Neural cell (in vitro differentiated cells): ENCODE measurements around the gene MRPS18A. TPM values are rescaled to one million over a fixed set of nuclear protein-coding genes. Genes with fewer than 3 reads are reported as not detected.

Experiments used
- H2AFZ ChIP-seq: fragments of 200-600, 300-800 bp; sonication (generic), shearing (Covaris generic); 2 replicates; pipeline ENCODE4 v1.6.0; 2014; ENCODE audit warnings: low read depth, mild to moderate bottlenecking, antibody characterized with exemption, low read length, moderate library complexity
- H3F3A ChIP-seq: fragments of 200-600 bp; shearing (Covaris generic); 2 replicates; pipeline ENCODE4 v1.6.1; 2016; ENCODE audit warnings: mild to moderate bottlenecking, moderate library complexity, mixed read lengths, antibody characterized with exemption, low read length; ENCODE audit not compliant: insufficient read depth, poor library complexity, severe bottlenecking
- H3K27ac ChIP-seq: fragments of 200-600, 300-800 bp; sonication (generic), shearing (Covaris generic); 2 replicates; pipeline ENCODE4 v1.5.1; 2014; ENCODE audit warnings: mild to moderate bottlenecking, low read length, moderate library complexity
- H3K27me3 ChIP-seq: fragments of 300-800, 200-600 bp; sonication (generic), shearing (Covaris generic); 2 replicates; pipeline ENCODE4 v1.6.0; 2014; ENCODE audit warnings: mild to moderate bottlenecking, low read depth, low read length, moderate library complexity; ENCODE audit not compliant: insufficient read depth
- H3K36me3 ChIP-seq: fragments of 300-800, 200-600 bp; sonication (generic), shearing (Covaris generic); 2 replicates; pipeline ENCODE4 v1.5.1; 2014; ENCODE audit warnings: mild to moderate bottlenecking, antibody characterized with exemption, low read length, moderate library complexity; ENCODE audit not compliant: insufficient read depth
- H3K4me2 ChIP-seq: fragments of 300-800, 200-600 bp; sonication (generic), shearing (Covaris generic); 2 replicates; pipeline ENCODE4 v1.6.0; 2014; ENCODE audit warnings: mild to moderate bottlenecking, low read length
- H3K4me3 ChIP-seq: fragments of 300-800, 200-600 bp; sonication (generic), shearing (Covaris generic); 2 replicates; pipeline ENCODE4 v1.5.1; 2014; ENCODE audit warnings: mild to moderate bottlenecking, low read length, moderate library complexity
- H3K79me2 ChIP-seq: fragments of 200-600 bp; shearing (Covaris generic); replicated peaks from 2 replicates; pipeline ENCODE4 v1.6.0; 2014; ENCODE audit warnings: mild to moderate bottlenecking, low read length, moderate library complexity; ENCODE audit not compliant: insufficient read depth
- H3K9ac ChIP-seq: fragments of 300-800, 200-600 bp; sonication (generic), shearing (Covaris generic); 2 replicates; pipeline ENCODE4 v1.6.1; 2016; ENCODE audit warnings: mild to moderate bottlenecking, low read length, mixed read lengths
- H3K9me2 ChIP-seq: fragments of 200-600 bp; shearing (Covaris generic); 2 replicates; pipeline ENCODE4 v1.6.1; 2016; ENCODE audit warnings: mild to moderate bottlenecking, low read length, mixed read lengths; ENCODE audit not compliant: insufficient read depth
- H3K9me3 ChIP-seq: fragments of 200-600, 300-800 bp; sonication (generic), shearing (Covaris generic); 2 replicates; pipeline ENCODE4 v1.6.1; 2016; ENCODE audit warnings: mild to moderate bottlenecking, mixed run types, low read length, moderate library complexity, mixed read lengths
- H4K20me1 ChIP-seq: fragments of 200-600 bp; shearing (Covaris generic); 2 replicates; pipeline ENCODE4 v1.6.1; 2016; ENCODE audit warnings: mild to moderate bottlenecking, mixed run types; ENCODE audit not compliant: insufficient read depth
- EP300 ChIP-seq: fragments of 450-650 bp; conservative IDR thresholded peaks from 2 replicates; pipeline ENCODE4 v1.6.1; 2014; ENCODE audit warnings: antibody characterized with exemption, mild to moderate bottlenecking, moderate library complexity; ENCODE audit not compliant: poor library complexity, severe bottlenecking
- EZH2 ChIP-seq: fragments of 200-600, 300-800 bp; shearing (Covaris generic), sonication (generic); IDR thresholded peaks from 2 replicates; pipeline ENCODE4 v1.6.1; 2014; ENCODE audit warnings: antibody characterized with exemption, low read length, borderline replicate concordance, mild to moderate bottlenecking; ENCODE audit not compliant: insufficient read depth, poor library complexity, severe bottlenecking
- MXI1 ChIP-seq: fragments of 450-650 bp; conservative IDR thresholded peaks from 2 replicates; pipeline ENCODE4 v1.6.1; 2014; ENCODE audit warnings: antibody characterized with exemption, mild to moderate bottlenecking; ENCODE audit not compliant: poor library complexity, severe bottlenecking
- POLR2AphosphoS5 ChIP-seq: IDR thresholded peaks from 2 replicates; pipeline ENCODE4 v1.6.1; 2012
- RAD21 ChIP-seq: fragments of 450-650 bp; conservative IDR thresholded peaks from 2 replicates; pipeline ENCODE4 v1.6.1; 2014; ENCODE audit warnings: antibody characterized with exemption, mild to moderate bottlenecking, moderate library complexity
- SMC3 ChIP-seq: fragments of 450-650 bp; conservative IDR thresholded peaks from 2 replicates; pipeline ENCODE4 v1.6.1; 2014; ENCODE audit warnings: antibody characterized with exemption, mild to moderate bottlenecking, moderate library complexity; ENCODE audit not compliant: poor library complexity
- TAF1 ChIP-seq: IDR thresholded peaks from 2 replicates; pipeline ENCODE4 v1.6.1; 2012; ENCODE audit warnings: low read depth
- polyA plus RNA-seq: library from polyadenylated mRNA; depleted of rRNA; stranded (reverse); fragments of >200 nt; gene quantifications from 2 replicates; pipeline ENCODE4 v1.2.3, GENCODE V29; 2014
- TF ChIP-seq, protein P1 (sequence below): IDR thresholded peaks from 2 replicates; pipeline ENCODE4 v1.6.1; 2012; ENCODE audit warnings: borderline replicate concordance
- TF ChIP-seq, protein P2 (sequence below): fragments of 450-650 bp; IDR thresholded peaks from 2 replicates; pipeline ENCODE4 v1.5.1; 2014; ENCODE audit warnings: antibody characterized with exemption, mild to moderate bottlenecking, moderate library complexity; ENCODE audit not compliant: poor library complexity, severe bottlenecking

Gene MRPS18A
- polyA plus RNA-seq, 1 donor from 2014 or later: 39.6 TPM

DNA sequence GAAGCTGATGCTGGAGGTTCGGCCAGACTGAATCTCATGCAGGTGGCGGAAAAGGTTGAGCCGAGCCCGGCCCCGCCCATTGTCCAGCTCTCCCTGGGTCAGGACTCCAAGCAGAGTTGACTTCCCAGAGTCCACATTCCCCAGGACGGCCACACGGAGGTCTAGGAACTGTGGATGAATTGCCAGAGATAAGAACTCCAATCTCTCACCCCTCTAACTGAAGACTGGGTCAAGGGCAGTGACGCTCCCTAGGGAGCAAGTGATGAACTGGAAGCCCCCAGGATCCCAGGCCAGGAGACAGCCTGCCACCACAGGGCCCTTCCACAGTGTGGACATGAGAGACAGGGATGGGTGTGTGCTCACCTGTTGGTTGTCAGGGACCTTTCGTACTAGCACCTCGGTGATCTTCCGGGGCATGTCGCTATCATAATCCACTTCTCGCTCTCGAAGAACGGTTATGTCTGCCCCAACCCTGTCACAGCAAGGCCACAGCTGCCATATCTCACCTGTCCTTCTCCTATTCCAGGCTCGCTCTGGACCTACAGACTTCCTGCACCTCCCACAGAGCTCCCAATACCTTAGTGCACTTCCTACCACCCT is 62.1 kb downstream of the MRPS18A start:
- no peak for TF ChIP-seq SMC3
- no peak for TF ChIP-seq EZH2
- TF ChIP-seq, protein P1, sequence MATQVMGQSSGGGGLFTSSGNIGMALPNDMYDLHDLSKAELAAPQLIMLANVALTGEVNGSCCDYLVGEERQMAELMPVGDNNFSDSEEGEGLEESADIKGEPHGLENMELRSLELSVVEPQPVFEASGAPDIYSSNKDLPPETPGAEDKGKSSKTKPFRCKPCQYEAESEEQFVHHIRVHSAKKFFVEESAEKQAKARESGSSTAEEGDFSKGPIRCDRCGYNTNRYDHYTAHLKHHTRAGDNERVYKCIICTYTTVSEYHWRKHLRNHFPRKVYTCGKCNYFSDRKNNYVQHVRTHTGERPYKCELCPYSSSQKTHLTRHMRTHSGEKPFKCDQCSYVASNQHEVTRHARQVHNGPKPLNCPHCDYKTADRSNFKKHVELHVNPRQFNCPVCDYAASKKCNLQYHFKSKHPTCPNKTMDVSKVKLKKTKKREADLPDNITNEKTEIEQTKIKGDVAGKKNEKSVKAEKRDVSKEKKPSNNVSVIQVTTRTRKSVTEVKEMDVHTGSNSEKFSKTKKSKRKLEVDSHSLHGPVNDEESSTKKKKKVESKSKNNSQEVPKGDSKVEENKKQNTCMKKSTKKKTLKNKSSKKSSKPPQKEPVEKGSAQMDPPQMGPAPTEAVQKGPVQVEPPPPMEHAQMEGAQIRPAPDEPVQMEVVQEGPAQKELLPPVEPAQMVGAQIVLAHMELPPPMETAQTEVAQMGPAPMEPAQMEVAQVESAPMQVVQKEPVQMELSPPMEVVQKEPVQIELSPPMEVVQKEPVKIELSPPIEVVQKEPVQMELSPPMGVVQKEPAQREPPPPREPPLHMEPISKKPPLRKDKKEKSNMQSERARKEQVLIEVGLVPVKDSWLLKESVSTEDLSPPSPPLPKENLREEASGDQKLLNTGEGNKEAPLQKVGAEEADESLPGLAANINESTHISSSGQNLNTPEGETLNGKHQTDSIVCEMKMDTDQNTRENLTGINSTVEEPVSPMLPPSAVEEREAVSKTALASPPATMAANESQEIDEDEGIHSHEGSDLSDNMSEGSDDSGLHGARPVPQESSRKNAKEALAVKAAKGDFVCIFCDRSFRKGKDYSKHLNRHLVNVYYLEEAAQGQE: no peak
- no peak for TF ChIP-seq EP300
- no peak for TF ChIP-seq MXI1
- TF ChIP-seq, protein P2, sequence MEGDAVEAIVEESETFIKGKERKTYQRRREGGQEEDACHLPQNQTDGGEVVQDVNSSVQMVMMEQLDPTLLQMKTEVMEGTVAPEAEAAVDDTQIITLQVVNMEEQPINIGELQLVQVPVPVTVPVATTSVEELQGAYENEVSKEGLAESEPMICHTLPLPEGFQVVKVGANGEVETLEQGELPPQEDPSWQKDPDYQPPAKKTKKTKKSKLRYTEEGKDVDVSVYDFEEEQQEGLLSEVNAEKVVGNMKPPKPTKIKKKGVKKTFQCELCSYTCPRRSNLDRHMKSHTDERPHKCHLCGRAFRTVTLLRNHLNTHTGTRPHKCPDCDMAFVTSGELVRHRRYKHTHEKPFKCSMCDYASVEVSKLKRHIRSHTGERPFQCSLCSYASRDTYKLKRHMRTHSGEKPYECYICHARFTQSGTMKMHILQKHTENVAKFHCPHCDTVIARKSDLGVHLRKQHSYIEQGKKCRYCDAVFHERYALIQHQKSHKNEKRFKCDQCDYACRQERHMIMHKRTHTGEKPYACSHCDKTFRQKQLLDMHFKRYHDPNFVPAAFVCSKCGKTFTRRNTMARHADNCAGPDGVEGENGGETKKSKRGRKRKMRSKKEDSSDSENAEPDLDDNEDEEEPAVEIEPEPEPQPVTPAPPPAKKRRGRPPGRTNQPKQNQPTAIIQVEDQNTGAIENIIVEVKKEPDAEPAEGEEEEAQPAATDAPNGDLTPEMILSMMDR: no peak
- TF ChIP-seq RAD21: no peak
- no peak for TF ChIP-seq TAF1
- no peak for TF ChIP-seq POLR2AphosphoS5
- Histone ChIP-seq H2AFZ (no peak overlapping the region), H3K27ac (no peak overlapping the region), H3K79me2 (peaks cover 9% of the 10 kb centered on the region), H3K36me3 (no peaks in the 10 kb centered on the region), H3K9ac (no peak overlapping the region), H3K9me2 (no peaks in the 10 kb centered on the region), H3K4me3 (no peak overlapping the region), H4K20me1 (no peaks in the 10 kb centered on the region), H3K9me3 (no peaks in the 10 kb centered on the region), H3F3A (no peaks in the 10 kb centered on the region), H3K27me3 (no peaks in the 10 kb centered on the region), H3K4me2 (no peak overlapping the region)

GRCh38 chr6:43624786-43625288 is 62.8 kb downstream of the MRPS18A start:
- H3K9me3 ChIP-seq: no peaks in the 10 kb centered on the region
- no peaks in the 10 kb centered on the region for H3K27me3 ChIP-seq
- no peaks in the 10 kb centered on the region for H3K9me2 ChIP-seq
- no peak overlapping the region for H3K9ac ChIP-seq
- H2AFZ ChIP-seq: no peak overlapping the region
- no peaks in the 10 kb centered on the region for H3K36me3 ChIP-seq
- no peak overlapping the region for H3K4me3 ChIP-seq
- no peak overlapping the region for H3K4me2 ChIP-seq
- no peaks in the 10 kb centered on the region for H4K20me1 ChIP-seq
- no peaks in the 10 kb centered on the region for H3F3A ChIP-seq
- H3K27ac ChIP-seq: no peak overlapping the region
- H3K79me2 ChIP-seq: peaks cover 9% of the 10 kb centered on the region
- TF ChIP-seq SMC3 (no peak), TAF1 (no peak)
